Smooth muscle cell (in vitro differentiated cells): Measurements from ENCODE around the gene B3GALT6. TPM values are rescaled to one million over a fixed set of nuclear protein-coding genes. Genes with fewer than 3 reads are reported as not detected.

Experiments used
- DNase-seq: peaks from one replicate; lab custom pipeline; 2025; ENCODE audit not compliant: unreplicated experiment; lab: John Stamatoyannopoulos, UW
- H2AFZ ChIP-seq: fragments of 200-600 bp; sonication (generic); 2 replicates; pipeline ENCODE4 v1.6.0; 2016; ENCODE audit warnings: antibody characterized with exemption, low read depth, mild to moderate bottlenecking
- H3F3A ChIP-seq: fragments of 200-600 bp; sonication (generic); 2 replicates; pipeline ENCODE4 v1.6.0; 2017; ENCODE audit warnings: antibody characterized with exemption, low read depth
- H3K27ac ChIP-seq: fragments of 200-600 bp; sonication (generic); 2 replicates; pipeline ENCODE4 v1.5.1; 2016; ENCODE audit warnings: low read depth, mild to moderate bottlenecking
- H3K27me3 ChIP-seq: fragments of 200-600 bp; sonication (generic); 2 replicates; pipeline ENCODE4 v1.6.1; 2016; ENCODE audit warnings: low read depth, mild to moderate bottlenecking
- H3K36me3 ChIP-seq: fragments of 200-600 bp; sonication (generic); 2 replicates; pipeline ENCODE4 v1.5.1; 2016; ENCODE audit warnings: low read depth
- H3K4me1 ChIP-seq: fragments of 200-600 bp; sonication (generic); 2 replicates; pipeline ENCODE4 v1.5.1; 2016; ENCODE audit warnings: low read depth
- H3K4me2 ChIP-seq: fragments of 200-600 bp; sonication (generic); 2 replicates; pipeline ENCODE4 v1.6.0; 2016; ENCODE audit warnings: mild to moderate bottlenecking
- H3K4me3 ChIP-seq: fragments of 200-600 bp; sonication (generic); 2 replicates; pipeline ENCODE4 v1.5.1; 2016; ENCODE audit warnings: mild to moderate bottlenecking
- H3K79me2 ChIP-seq: fragments of 200-600 bp; sonication (generic); 2 replicates; pipeline ENCODE4 v1.6.0; 2016; ENCODE audit warnings: low read depth, mild to moderate bottlenecking
- H3K9ac ChIP-seq: fragments of 200-600 bp; sonication (generic); 2 replicates; pipeline ENCODE4 v1.6.0; 2016; ENCODE audit warnings: low read depth
- H3K9me3 ChIP-seq: fragments of 200-600 bp; sonication (generic); replicated peaks from 2 replicates; pipeline ENCODE4 v1.5.1; 2016; ENCODE audit warnings: low read depth
- H4K20me1 ChIP-seq: fragments of 200-600 bp; sonication (generic); 2 replicates; pipeline ENCODE4 v1.6.0; 2016; ENCODE audit warnings: low read depth
- CTCF ChIP-seq: fragments of 200-600 bp; sonication (generic); IDR thresholded peaks from 2 replicates; pipeline ENCODE4 v1.5.1; 2017; ENCODE audit warnings: borderline replicate concordance, mild to moderate bottlenecking, antibody characterized with exemption; ENCODE audit not compliant: insufficient read depth, poor library complexity, severe bottlenecking
- WGBS: methylation state at CpG from one replicate; pipeline ENCODE4 v1.1.7; 2016; ENCODE audit warnings: low lambda C conversion rate; 5-methylcytosine and 5-hydroxymethylcytosine counted together
- polyA plus RNA-seq: library from polyadenylated mRNA; unstranded; fragments of >200 nt; fragmentation: Nextera tagmentation; extraction: Ambion mirVana; gene quantifications from 2 replicates; pipeline ENCODE4 v1.2.1, GENCODE V29; 2016
- total RNA-seq: library from RNA; depleted of rRNA; stranded (reverse); fragments of >200 nt; gene quantifications from 2 replicates; pipeline ENCODE4 v1.2.3, GENCODE V29; 2014

The B3GALT6 gene
- total RNA-seq (12.9 and 15.0 TPM in 2 replicates), polyA plus RNA-seq (33.2 and 39.3 TPM in 2 replicates)

- DNase-seq = no peak
- Histone ChIP-seq H3F3A (no peaks in the 10 kb centered on the region), H3K27me3 (no peaks in the 10 kb centered on the region), H3K4me3 (peak within 1 kb of the TSS; percentile 99), H3K4me1 (peaks cover 7% of the 10 kb centered on the region), H3K36me3 (no peaks in the 10 kb centered on the region), H3K9me3 (no peaks in the 10 kb centered on the region), H3K27ac (peak within 1 kb of the TSS; percentile 80), H3K4me2 (peak within 1 kb of the TSS; percentile 87), H4K20me1 (peaks cover 31% of the 10 kb centered on the region), H3K79me2 (peaks cover 51% of the 10 kb centered on the region), H3K9ac (peak within 1 kb of the TSS; percentile 95), H2AFZ (peak within 1 kb of the TSS; percentile 51)
- TF ChIP-seq CTCF = no peak
- WGBS = 26% methylated on average over 79 of the region's 100 CpGs
Measured at GRCh38 chr1:1232208-1232795, at the start of gene B3GALT6. B3GALT6 (plus strand) TSS chr1:1232237; CDS start chr1:1232279, 42 bp downstream.

GRCh38 chr1:1182491-1183220, 49.4 kb upstream of the B3GALT6 start:
- Histone ChIP-seq H3K27ac (no peak overlapping the region), H3K4me1 (no peaks in the 10 kb centered on the region), H3K9ac (no peak overlapping the region), H3K4me2 (no peak overlapping the region), H3K9me3 (no peaks in the 10 kb centered on the region), H3F3A (no peaks in the 10 kb centered on the region), H4K20me1 (no peaks in the 10 kb centered on the region), H3K79me2 (no peaks in the 10 kb centered on the region), H3K27me3 (no peaks in the 10 kb centered on the region), H3K4me3 (no peak overlapping the region), H3K36me3 (no peaks in the 10 kb centered on the region), H2AFZ (no peak overlapping the region)
- TF ChIP-seq CTCF = no peak
- 94% methylated on average over 24 of the region's 39 CpGs for whole genome bisulfite sequencing
- DNase-seq = no peak

GRCh38 chr1:1183221-1183747, 48.8 kb upstream of the B3GALT6 start:
- H3K9ac ChIP-seq = no peak overlapping the region
- H3K4me2 ChIP-seq = no peak overlapping the region
- H3K27me3 ChIP-seq = no peaks in the 10 kb centered on the region
- no peaks in the 10 kb centered on the region for H4K20me1 ChIP-seq
- H3K9me3 ChIP-seq = no peaks in the 10 kb centered on the region
- H2AFZ ChIP-seq = no peak overlapping the region
- H3K4me3 ChIP-seq = no peak overlapping the region
- H3F3A ChIP-seq = no peaks in the 10 kb centered on the region
- H3K36me3 ChIP-seq = no peaks in the 10 kb centered on the region
- no peak overlapping the region for H3K27ac ChIP-seq
- TF ChIP-seq CTCF = no peak
- 92% methylated on average over 21 of the region's 21 CpGs for WGBS
- no peaks in the 10 kb centered on the region for H3K4me1 ChIP-seq
- no peak for DNase-seq
- H3K79me2 ChIP-seq = no peaks in the 10 kb centered on the region
